GM18907 (cell line): ENCODE data around the gene AQP1.

ENCODE experiments used
- ATAC-seq: cut with Tn5 transposase; IDR thresholded peaks from one replicate; pipeline ENCODE4 v1.9.1; 2021; ENCODE audit warnings: mild to moderate bottlenecking, moderate library complexity; ENCODE audit not compliant: unreplicated experiment

The AQP1 gene

GRCh38 chr7:30905078-30906012 is 6.3 kb upstream of the AQP1 start:
- ATAC-seq = no peak

DNA sequence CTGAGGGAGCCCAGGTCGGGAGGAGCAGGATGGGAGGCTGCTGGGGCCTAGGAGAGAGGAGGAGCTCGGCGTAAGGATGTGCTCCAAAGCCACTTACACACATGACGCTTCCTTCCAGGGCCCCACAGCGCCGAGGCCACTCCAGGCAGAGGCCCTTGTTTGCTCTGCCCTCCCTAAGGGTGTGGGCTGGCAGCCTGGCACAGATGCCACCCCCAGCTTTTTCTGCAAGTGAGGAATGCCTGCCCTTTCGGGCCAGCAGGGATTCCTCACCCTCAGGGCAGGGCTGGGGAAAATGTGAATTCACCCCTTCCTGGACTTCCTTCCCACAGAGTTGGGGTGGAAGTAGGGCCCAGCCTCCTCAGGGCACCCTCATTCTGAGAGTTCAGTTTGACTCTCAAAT is 5.6 kb upstream of the AQP1 start:
- ATAC-seq = no peak

DNA sequence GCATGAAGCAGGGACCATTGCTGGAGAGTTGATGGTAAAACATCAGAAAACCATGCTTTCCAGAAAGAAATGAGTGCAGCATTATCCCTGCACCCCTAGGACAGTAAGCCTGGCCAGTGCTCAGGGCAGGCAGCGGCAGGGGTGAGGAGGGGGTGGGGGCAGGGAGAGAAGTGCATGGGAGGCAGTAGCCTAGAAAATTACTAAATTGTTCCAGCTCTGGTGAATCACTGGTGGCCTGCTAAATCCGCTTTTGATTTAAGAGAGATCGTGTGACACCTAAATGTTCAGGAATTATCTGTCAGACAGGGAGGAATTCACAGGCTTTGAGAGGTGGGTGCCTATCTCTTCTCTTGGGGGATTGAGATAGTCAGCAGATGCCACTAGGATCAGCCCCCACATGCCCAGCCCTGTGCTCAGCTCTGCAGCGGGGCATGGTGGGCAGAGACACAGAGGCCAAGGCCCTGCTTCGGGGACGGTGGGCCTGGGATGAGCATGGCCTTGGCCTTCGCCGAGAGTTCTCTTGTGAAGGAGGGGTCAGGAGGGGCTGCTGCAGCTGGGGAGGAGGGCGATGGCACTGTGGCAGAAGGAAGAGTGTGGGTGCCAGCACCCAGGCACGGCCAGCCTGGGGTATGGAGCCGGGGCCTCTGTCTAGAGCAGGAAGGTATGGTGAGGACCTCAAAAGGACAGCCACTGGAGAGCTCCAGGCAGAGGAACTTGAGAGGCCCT is 5.0 kb upstream of the AQP1 start:
- no peak for ATAC-seq

DNA sequence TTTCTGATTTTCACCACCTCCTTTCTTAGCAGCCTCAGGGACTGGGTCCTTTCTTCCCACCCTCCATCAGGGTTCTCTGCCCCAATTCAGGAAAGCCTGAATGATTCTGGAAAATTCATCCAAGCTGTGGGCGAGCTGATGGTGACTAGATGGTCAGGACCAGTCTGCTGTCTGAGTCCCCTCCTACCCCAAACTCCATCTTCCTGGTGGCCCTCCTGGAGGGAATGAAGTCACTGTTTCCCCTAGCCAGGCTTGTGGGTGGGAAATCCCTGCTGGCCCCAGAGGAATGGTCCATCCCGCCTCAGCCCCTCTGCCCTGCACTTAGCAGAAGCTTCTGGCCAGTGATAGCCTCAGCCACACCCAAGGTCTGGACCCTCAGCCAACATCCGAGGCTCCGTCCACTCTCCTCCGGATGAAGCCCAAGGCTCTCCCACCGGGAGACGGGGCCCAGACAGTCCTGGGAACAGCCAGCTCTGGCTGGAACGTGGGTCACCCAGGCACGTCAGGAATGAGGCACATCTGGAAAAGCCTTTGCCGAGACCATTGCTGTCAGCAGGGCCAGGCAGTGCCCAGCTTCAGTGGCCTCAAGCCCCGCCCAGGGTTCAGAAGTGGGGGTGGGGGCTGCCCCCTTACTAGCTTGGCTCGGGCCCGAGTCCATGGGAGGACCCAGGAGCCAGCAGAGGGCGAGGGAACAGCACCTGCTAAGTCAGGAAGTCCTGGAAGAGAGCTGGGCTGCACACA is 4.0 kb upstream of the AQP1 start:
- ATAC-seq = no peak

GRCh38 chr7:30908681-30909080 is 3.0 kb upstream of the AQP1 start:
- no peak for ATAC-seq

GRCh38 chr7:30909431-30909830 is 2.2 kb upstream of the AQP1 start:
- ATAC-seq = no peak

DNA sequence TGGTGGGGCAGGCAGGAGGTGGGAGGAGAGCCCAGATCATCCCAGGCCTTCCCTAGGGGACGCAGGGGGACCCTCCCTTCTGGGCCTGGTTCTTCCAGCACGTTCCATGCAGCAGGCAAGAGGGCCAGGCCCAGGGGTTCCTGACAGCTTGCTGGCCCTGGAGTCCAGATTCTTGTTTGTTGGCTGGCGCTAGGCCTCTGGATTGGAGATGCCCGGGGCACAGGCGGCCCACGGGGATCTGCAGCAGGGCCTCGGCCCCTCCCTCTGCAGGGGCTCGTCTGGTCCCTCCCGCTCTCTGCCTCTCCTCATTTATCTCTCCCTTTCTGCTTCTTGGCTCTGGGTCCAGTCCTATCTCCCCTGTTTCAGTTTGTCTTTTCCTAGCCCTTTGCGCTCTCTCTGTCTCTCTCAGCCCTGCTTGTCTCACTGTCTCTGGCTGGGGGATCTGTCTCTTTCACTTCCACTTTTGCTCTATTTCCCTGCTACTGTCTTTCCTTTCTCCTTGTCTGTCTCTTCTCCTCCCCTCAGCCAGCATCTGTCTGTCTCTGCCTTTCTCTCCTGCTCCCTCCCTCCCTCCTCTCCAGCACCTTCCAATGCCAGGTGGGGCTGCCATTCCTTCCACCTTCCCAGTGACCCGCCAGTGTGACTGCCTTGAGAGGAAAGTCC is 1.1 kb upstream of the AQP1 start:
- ATAC-seq = no peak

DNA sequence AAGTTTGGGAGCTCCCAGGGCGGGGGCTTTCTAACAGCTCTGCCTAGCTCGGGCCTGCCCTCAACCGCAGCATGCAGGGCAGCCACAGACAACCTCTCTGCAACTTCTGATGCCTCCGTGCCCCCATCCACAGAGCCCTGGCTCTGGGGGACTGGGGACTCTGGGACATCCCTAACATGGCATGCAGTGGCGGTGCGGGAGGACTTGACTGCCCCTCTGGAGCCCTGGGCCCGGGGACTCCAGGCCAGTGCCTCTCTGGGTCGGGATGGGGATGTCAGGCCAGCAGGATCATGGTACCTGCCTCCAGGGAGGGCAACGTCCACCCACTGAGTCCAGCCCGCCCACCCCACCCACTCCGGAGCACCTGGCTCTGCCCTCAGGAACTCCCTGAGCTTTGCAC is 520 bp upstream of the AQP1 start:
- no peak for ATAC-seq

- ATAC-seq = no peak
Observed at GRCh38 chr7:30912021-30912730, 523 bp downstream of the AQP1 start.

- ATAC-seq = no peak
Observed at GRCh38 chr7:30912731-30912985, 1.0 kb downstream of the AQP1 start.

GRCh38 chr7:30912986-30913811 is 1.5 kb downstream of the AQP1 start:
- ATAC-seq = no peak

- no peak for ATAC-seq
Observed at GRCh38 chr7:30913821-30914515, 2.3 kb downstream of the AQP1 start.

DNA sequence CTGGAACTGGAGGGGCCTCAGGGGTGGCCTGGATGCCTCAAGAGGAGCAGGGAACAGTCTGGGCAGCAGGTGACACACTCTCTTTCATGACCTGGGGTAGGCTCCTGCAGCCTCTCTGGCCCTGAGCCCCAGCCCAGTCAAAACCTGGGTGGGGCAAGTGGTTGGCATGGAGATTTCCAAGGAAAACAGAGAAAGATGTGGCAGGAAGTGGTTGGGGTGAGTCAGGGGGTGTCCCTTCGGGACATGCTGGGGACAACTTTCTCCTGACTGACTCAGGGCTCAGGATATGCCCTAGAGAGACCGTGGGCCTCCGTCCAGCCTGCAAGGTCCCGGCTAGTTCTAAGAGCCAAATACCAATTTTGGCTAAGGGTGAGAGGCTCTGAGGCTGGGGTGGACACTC is 2.9 kb downstream of the AQP1 start:
- no peak for ATAC-seq

DNA sequence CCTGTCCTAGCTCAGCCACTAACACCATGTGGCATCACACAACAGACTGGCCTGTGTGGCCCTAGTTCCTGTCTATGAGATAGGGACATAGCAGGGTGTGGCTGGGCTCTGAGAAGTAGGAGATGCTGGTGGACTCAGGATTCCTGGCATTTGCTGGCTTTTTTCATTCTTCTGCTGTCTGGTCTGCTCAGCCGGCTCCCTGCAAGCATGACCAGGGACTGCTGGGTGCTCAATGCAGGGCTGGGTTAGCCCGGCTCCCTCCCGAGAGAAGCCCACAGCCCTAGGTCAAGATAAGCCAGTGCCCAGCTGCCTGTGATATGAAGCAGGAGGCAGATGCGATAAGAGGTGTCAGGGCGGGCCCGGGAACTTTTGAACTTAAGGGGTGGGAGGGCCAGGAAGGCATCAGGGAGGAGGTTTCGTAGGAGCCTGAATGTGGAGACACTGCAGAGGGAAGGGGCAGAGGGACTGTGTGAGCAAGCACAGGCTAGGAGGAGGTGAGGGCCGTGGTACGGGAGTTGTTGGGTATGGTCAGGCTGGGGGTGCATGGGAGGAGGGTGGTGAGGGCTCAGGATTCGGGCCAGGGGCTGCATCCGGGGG is 3.5 kb downstream of the AQP1 start:
- no peak for ATAC-seq

GRCh38 chr7:30915751-30916150 is 4.1 kb downstream of the AQP1 start:
- ATAC-seq = no peak

DNA sequence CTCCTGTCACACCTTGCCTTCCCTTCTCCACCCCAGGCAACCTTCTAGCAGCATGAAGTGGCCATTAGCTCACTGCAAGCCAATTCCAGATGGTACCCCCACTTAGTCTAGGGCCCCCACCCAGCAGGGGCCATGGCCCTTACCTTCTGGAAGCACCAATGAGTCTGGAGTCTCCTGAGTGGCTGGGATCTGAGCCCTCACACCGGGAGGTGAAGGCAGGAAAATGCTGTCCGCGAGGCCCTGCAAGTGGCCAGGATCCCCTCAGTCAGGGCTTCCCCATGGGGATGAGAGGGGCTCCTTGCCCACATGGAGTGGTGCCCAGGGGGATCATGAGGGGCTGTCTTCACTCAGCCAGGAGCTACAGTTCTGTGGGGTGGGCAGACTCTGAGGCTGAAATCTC is 4.6 kb downstream of the AQP1 start:
- ATAC-seq = no peak

DNA sequence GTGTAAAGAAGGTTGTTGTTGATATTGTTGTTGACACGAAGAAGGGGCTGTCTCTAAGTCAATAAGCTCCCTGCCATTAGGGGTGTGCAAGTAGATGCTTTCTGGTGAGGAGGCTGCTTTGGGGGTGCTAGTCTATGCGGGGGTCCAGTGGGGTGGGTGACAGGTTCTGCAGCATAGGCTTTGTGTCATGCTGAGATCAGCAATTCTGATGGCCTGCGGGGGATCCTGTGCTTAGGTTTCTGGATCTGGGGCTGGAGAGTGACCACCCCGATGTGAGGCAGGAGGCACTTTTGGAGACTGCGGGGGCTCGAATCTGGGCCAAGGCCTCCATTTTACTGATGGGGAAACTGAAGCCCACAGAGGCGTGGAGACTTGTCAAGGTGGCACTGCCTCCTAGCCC is 5.1 kb downstream of the AQP1 start:
- ATAC-seq = no peak

- ATAC-seq = no peak
Observed at GRCh38 chr7:30917216-30917893, 5.7 kb downstream of the AQP1 start.
